Measurements from ENCODE around the gene ASTN2.

Gene ASTN2

GRCh38 chr9:116490321-116490720 lies 924.5 kb downstream of the ASTN2 start:
- TF ChIP-seq POLR2AphosphoS5 (IDR thresholded peaks at IDR 0.05; ENCODE audit: low read depth, low read length) (no peak), FOXP2 (optimal IDR thresholded peaks at IDR 0.05; ENCODE audit: borderline replicate concordance, extremely low read depth, extremely low read length, insufficient read depth) (no peak), REST (IDR thresholded peaks at IDR 0.05; ENCODE audit: insufficient read depth in 1 of 2, low read depth in 2 of 2, low read length in 2 of 2) (no peak)

GRCh38 chr9:116488373-116488772 lies 926.5 kb downstream of the ASTN2 start:
- TF ChIP-seq TAF1 (IDR thresholded peaks at IDR 0.05; ENCODE audit: borderline replicate concordance, insufficient read depth, low read length), result no peak
- TF ChIP-seq SIN3A (IDR thresholded peaks at IDR 0.05; ENCODE audit: borderline replicate concordance, insufficient read depth, low read length), result no peak
- TF ChIP-seq FOXP2 (optimal IDR thresholded peaks at IDR 0.05; ENCODE audit: borderline replicate concordance, extremely low read depth, extremely low read length, insufficient read depth), result no peak
- no peak for TF ChIP-seq POLR2AphosphoS5 (IDR thresholded peaks at IDR 0.05; ENCODE audit: low read depth, low read length)
- TF ChIP-seq REST (IDR thresholded peaks at IDR 0.05; ENCODE audit: insufficient read depth in 1 of 2, low read depth in 2 of 2, low read length in 2 of 2), result no peak

- TF ChIP-seq SIN3A (IDR thresholded peaks at IDR 0.05; ENCODE audit: borderline replicate concordance, insufficient read depth, low read length), result no peak
Measured at GRCh38 chr9:116484492-116485061, 930.3 kb downstream of the ASTN2 start.

- no peak for TF ChIP-seq POLR2AphosphoS5 (IDR thresholded peaks at IDR 0.05; ENCODE audit: low read depth, low read length)
- TF ChIP-seq FOXP2 (optimal IDR thresholded peaks at IDR 0.05; ENCODE audit: borderline replicate concordance, extremely low read depth, extremely low read length, insufficient read depth), result no peak
- no peak for TF ChIP-seq TAF1 (IDR thresholded peaks at IDR 0.05; ENCODE audit: borderline replicate concordance, insufficient read depth, low read length)
- TF ChIP-seq REST (IDR thresholded peaks at IDR 0.05; ENCODE audit: insufficient read depth in 1 of 2, low read depth in 2 of 2, low read length in 2 of 2), result no peak
- TF ChIP-seq SIN3A (IDR thresholded peaks at IDR 0.05; ENCODE audit: borderline replicate concordance, insufficient read depth, low read length), result no peak
Measured at GRCh38 chr9:116483622-116484491, 931.0 kb downstream of the ASTN2 start.

GRCh38 chr9:116482740-116483139 lies 932.1 kb downstream of the ASTN2 start:
- no peak for TF ChIP-seq SIN3A (IDR thresholded peaks at IDR 0.05; ENCODE audit: borderline replicate concordance, insufficient read depth, low read length)
- TF ChIP-seq TAF1 (IDR thresholded peaks at IDR 0.05; ENCODE audit: borderline replicate concordance, insufficient read depth, low read length), result no peak
- no peak for TF ChIP-seq POLR2AphosphoS5 (IDR thresholded peaks at IDR 0.05; ENCODE audit: low read depth, low read length)
- no peak for TF ChIP-seq REST (IDR thresholded peaks at IDR 0.05; ENCODE audit: insufficient read depth in 1 of 2, low read depth in 2 of 2, low read length in 2 of 2)
- no peak for TF ChIP-seq FOXP2 (optimal IDR thresholded peaks at IDR 0.05; ENCODE audit: borderline replicate concordance, extremely low read depth, extremely low read length, insufficient read depth)

All from PFSK-1 (cell line).